ENCODE measurements around the gene TRAPPC11. TPM values are rescaled to one million over a fixed set of nuclear protein-coding genes. Genes with fewer than 3 reads are reported as not detected.

The TRAPPC11 gene
- total and polyA plus RNA-seq, 12 donors = 8.0 to 24.1 (median 19.5) TPM

DNA sequence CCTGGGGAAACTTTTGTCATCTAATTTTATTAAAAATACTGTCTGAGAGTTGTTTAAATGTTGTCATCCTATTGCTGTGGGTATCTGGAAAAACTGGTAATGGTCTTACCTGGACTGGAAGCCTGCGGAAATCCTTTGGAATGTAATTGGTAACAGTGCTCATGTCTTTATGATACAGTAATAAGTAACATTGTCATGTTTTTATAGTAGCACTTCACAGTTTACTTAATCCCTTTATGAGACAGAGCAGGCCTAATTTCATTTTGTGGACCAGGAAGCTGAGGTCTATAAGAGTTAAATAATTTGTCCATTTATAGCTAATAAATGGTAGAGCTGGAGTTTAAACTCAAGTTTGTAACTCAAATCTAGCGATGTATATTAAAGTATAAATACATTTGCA lies 88.3 kb downstream of the TRAPPC11 start:
- peaks cover 0 to 12% (median 0%) of the 10 kb centered on the region in 9 donors for H3K4me1 ChIP-seq
- no peak overlapping the region for H3K27ac ChIP-seq
- H3K36me3 ChIP-seq = no peaks in the 10 kb centered on the region
- peaks cover 0 to 7% (median 0%) of the 10 kb centered on the region in 11 donors for H3K9me3 ChIP-seq
- 96 to 99% methylated on average over 2 of the region's 2 CpGs for WGBS, 2 donors
- no peaks in the 10 kb centered on the region for H3K27me3 ChIP-seq
- TF ChIP-seq, protein P1, sequence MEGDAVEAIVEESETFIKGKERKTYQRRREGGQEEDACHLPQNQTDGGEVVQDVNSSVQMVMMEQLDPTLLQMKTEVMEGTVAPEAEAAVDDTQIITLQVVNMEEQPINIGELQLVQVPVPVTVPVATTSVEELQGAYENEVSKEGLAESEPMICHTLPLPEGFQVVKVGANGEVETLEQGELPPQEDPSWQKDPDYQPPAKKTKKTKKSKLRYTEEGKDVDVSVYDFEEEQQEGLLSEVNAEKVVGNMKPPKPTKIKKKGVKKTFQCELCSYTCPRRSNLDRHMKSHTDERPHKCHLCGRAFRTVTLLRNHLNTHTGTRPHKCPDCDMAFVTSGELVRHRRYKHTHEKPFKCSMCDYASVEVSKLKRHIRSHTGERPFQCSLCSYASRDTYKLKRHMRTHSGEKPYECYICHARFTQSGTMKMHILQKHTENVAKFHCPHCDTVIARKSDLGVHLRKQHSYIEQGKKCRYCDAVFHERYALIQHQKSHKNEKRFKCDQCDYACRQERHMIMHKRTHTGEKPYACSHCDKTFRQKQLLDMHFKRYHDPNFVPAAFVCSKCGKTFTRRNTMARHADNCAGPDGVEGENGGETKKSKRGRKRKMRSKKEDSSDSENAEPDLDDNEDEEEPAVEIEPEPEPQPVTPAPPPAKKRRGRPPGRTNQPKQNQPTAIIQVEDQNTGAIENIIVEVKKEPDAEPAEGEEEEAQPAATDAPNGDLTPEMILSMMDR (IDR thresholded peaks at IDR 0.05) = no peak
- intact Hi-C loops (cut with DNase I) = no loop called here
- ATAC-seq (no peak), DNase-seq (no peak)
- no peak overlapping the region for H3K4me3 ChIP-seq

DNA sequence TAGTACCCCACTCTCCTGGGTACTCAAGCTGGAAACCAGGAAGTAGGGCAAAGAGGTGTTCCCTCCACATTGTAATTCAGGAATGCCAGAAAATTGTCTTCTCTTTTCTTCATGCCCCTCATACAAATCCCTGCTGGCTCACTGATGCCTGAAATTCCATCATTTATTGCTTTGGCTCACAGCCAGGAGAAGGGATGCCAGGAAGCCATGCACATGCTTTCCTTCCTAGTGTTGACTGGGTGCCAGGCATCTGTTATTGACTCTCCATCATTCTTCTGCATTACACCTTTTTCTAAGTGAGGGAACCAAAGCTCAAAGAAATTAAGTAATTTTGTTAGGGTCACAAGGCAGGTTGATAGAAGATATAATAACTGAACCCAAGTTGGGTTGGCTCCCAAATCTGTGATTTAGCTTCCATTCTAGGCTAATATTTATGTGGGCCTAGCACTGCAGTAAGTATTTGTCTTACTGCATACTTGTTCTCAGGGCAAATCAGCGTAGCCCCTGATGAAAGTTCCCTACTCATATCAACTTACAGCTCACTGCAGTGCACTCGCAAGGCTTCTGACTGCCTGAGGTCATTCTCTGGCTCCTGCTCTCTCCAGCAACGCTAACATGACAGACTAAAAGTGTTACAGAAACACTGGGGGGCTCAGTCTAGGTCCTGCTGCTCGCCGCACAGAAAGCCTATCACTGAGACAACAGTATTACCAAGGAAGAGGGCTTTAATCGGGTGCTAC lies 89.0 kb downstream of the TRAPPC11 start:
- DNase-seq = no peak
- 44 to 55% methylated on average over 6 of the region's 6 CpGs for WGBS, 2 donors
- TF ChIP-seq, protein P1 (IDR thresholded peaks at IDR 0.05) = no peak
- Histone ChIP-seq H3K36me3 (no peaks in the 10 kb centered on the region), H3K27ac (no peak overlapping the region), H3K27me3 (no peaks in the 10 kb centered on the region), H3K4me1 (peaks cover 0 to 12% (median 0%) of the 10 kb centered on the region in 9 donors), H3K4me3 (no peak overlapping the region), H3K9me3 (peaks cover 0 to 7% (median 0%) of the 10 kb centered on the region in 11 donors)
- peak in 5 of 8 donors; percentile 33 to 57 (median 42) for ATAC-seq
- intact Hi-C loops (cut with DNase I) = no loop called here

DNA sequence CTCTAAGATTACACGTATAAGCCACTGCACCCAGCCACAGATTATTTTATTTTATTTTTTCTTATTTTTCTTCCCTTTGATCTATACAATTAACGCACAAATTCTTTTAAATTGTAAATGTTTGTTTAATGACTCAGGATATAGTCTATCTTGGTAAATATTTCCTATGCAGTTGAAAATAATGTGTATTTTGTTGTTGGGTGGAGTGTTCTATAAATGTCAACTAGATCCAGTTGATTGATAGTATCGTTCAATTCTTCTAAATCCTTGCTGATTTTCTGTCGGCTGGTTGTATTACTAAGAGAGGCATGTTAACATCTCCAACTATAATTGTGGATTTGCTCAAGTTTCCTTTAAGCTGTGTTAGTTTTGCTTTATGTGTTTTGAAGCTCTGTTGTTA lies 92.0 kb downstream of the TRAPPC11 start:
- H3K27me3 ChIP-seq = no peaks in the 10 kb centered on the region
- peaks cover 0 to 7% (median 0%) of the 10 kb centered on the region in 11 donors for H3K9me3 ChIP-seq
- ATAC-seq = no peak
- TF ChIP-seq, protein P1 (IDR thresholded peaks at IDR 0.05) = no peak
- H3K36me3 ChIP-seq = no peaks in the 10 kb centered on the region
- H3K4me1 ChIP-seq = peaks cover 0 to 12% (median 0%) of the 10 kb centered on the region in 9 donors
- no peak overlapping the region for H3K4me3 ChIP-seq
- H3K27ac ChIP-seq = no peak overlapping the region
- intact Hi-C loops (cut with DNase I) = no loop called here
- DNase-seq = no peak
- 95 to 98% methylated on average over 4 of the region's 4 CpGs for WGBS, 2 donors

DNA sequence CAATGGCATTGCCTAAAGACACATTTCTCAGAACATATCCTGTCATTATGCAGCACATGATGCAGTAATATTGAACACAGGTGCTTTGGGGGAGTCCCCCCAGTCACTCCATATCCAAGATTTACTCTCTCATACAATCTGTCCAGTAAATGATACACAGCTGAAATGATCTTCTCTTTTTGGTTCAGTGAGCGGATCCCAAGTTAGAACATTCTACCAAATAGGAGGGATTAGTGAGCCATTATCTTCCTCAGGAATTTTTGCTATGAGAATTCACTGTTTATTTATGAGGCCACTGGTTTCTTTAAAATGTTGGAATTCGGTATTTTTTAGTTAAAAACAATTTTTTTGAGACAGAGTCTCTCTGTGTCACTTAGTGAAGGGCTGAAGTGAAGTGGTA lies 96.5 kb downstream of the TRAPPC11 start:
- ATAC-seq = no peak
- no peak for DNase-seq
- no peak overlapping the region for H3K27ac ChIP-seq
- H3K9me3 ChIP-seq = peaks cover 0 to 7% (median 0%) of the 10 kb centered on the region in 11 donors
- no peaks in the 10 kb centered on the region for H3K27me3 ChIP-seq
- peaks cover 0 to 11% (median 0%) of the 10 kb centered on the region in 9 donors for H3K4me1 ChIP-seq
- H3K36me3 ChIP-seq = no peaks in the 10 kb centered on the region
- no peak overlapping the region for H3K4me3 ChIP-seq
- 87 to 93% methylated on average over 2 of the region's 2 CpGs for WGBS, 2 donors
- intact Hi-C loops (cut with DNase I) = no loop called here
- TF ChIP-seq, protein P1 (IDR thresholded peaks at IDR 0.05) = no peak
